Kidney (tissue), 14 donors: ENCODE results near the gene NLGN2. TPM values are rescaled to one million over a fixed set of nuclear protein-coding genes. Genes with fewer than 3 reads are reported as not detected.
A peak's percentile ranks its signal among the peaks of the same experiment; 100 is the strongest.

Experiments
- DNase-seq, 5 donors: peaks; one replicate each; pipeline ENCODE4 v3.0.0-alpha.2; 2013 to 2020
- FAIRE-seq: peaks from 2 replicates; lab custom pipeline; 2012; peaks lifted over from hg19 to GRCh38; lab: Jason Lieb, UNC
- H3K27ac ChIP-seq, 2 donors: one replicate each; pipeline ENCODE4 v1.7.0; 2013; ENCODE audit warnings: low read depth in 2 of 2, low read length in 2 of 2, inconsistent platforms in 1 of 2
- H3K27me3 ChIP-seq: one replicate; pipeline ENCODE4 v1.7.1; 2013; ENCODE audit warnings: low read length, inconsistent platforms; ENCODE audit not compliant: control insufficient read depth, insufficient read depth
- H3K36me3 ChIP-seq, 3 donors: one replicate each; pipeline versions ENCODE4 v1.7.0 to v1.7.1; 2013; ENCODE audit warnings: low read length in 3 of 3, control low read depth in 1 of 3, inconsistent platforms in 1 of 3; ENCODE audit not compliant: insufficient read depth in 3 of 3, control insufficient read depth in 2 of 3
- H3K4me1 ChIP-seq, 3 donors: one replicate each; pipeline versions ENCODE4 v1.7.0 to v1.7.1; 2013; ENCODE audit warnings: low read length in 3 of 3, inconsistent platforms in 1 of 3, low read depth in 1 of 3; ENCODE audit not compliant: control insufficient read depth in 2 of 3, insufficient read depth in 2 of 3
- H3K4me3 ChIP-seq, 3 donors: one replicate each; pipeline versions ENCODE4 v1.7.0 to v1.8.1; 2013; ENCODE audit warnings: low read length in 3 of 3, control low read depth in 1 of 3, inconsistent platforms in 1 of 3
- H3K9ac ChIP-seq, 3 donors: one replicate each; pipeline versions ENCODE4 v1.7.0 to v1.7.1; 2013; ENCODE audit warnings: low read length in 3 of 3, control low read depth in 1 of 3, inconsistent platforms in 1 of 3
- H3K9me3 ChIP-seq, 3 donors: one replicate each; pipeline versions ENCODE4 v1.7.0 to v1.7.1; 2013; ENCODE audit warnings: low read length in 3 of 3, control low read depth in 1 of 3, inconsistent platforms in 1 of 3; ENCODE audit not compliant: control insufficient read depth in 2 of 3, insufficient read depth in 1 of 3
- intact Hi-C: fragments of 100-400 bp; cut with DNase I; formaldehyde crosslinking; loops from one replicate; pipeline ENCODE4 v1.11.1; 2022
- polyA plus RNA-seq: library from polyadenylated mRNA; stranded (reverse); fragments of 350-450 nt; fragmentation: Illumina TruSeq; extraction: RNeasy Lipid Tissue Mini Kit (QIAGEN cat#74804); gene quantifications from one replicate; pipeline ENCODE4 v1.2.3, GENCODE V29; 2014; ENCODE audit warnings: low read depth, low replicate concordance; ENCODE audit not compliant: insufficient read depth
- total RNA-seq: library from RNA; stranded (reverse); fragmentation: NEBNext Ultra II Directional; extraction: Animal tissue kit (Norgen Biotek cat#: 25700); gene quantifications from one replicate; pipeline ENCODE4 v1.2.1, GENCODE V29; 2021
- TF ChIP-seq, protein P1 (sequence below): IDR thresholded peaks from 3 replicates; pipeline ENCODE4 v1.5.1; 2012; ENCODE audit warnings: mild to moderate bottlenecking, moderate library complexity, borderline replicate concordance; ENCODE audit not compliant: insufficient read depth; ENCODE audit errors: extremely low read depth
- donor health status: control.
- donor health status: control.
- donor health status: control.
- donor health status: control.
- donor health status: control.
- donor health status: DM: yes; HTN: yes; CAD: no.
- donor health status: Normal renal cell carcinoma (clear cell type).

The NLGN2 gene
- total and polyA plus RNA-seq, 2 donors from 2014 or later: 7.3 to 23.4 TPM

DNA sequence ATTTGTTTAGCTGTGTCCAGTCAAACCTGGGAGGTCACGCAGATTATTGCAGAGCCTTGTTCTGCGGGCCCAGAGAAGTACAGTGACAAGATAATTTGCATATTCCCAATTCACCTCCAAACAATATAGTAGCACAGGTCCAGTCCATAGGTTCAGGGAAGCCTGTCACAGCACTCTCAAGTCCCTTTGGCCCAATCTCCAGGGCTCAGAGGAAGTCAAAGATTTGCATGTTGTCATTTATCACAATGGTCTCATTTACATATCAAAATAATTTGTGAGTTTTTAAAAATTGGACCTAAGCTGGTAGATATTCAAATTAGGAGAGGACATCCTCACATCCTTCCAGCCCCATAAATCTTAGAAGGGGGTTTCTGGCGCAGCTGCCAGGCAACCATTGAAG, 59.9 kb downstream of the NLGN2 start:
- no peak for DNase-seq
- peak overlapping the region; percentile 55 to 65 for H3K27ac ChIP-seq

DNA sequence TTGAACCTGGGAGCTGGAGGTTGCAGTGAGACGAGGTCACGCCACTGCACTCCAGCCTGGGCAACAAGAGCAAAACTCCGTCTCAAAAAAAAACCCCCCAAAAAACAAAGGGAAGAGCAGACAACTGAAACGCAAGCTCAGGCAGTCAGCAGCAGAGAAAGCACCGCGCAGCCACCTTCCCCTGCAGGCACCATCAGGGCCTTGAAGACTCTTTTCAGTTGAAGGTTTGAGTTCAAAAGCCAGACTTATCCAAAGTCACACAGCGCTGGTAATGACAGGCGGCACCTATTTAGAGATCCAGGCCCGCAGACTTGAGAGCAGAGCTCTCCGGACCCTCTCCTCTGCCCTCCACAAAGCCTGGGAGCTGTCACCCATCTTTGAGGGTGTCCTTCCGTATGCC, 60.6 kb downstream of the NLGN2 start:
- no peak for FAIRE-seq
- Histone ChIP-seq H3K36me3 (peaks cover 0 to 6% (median 5%) of the 10 kb centered on the region in 3 donors), H3K4me3 (no peak overlapping the region), H3K9ac (no peak overlapping the region), H3K27me3 (no peaks in the 10 kb centered on the region), H3K9me3 (no peaks in the 10 kb centered on the region), H3K27ac (no peak overlapping the region), H3K4me1 (peaks cover 0 to 6% (median 4%) of the 10 kb centered on the region in 3 donors)
- DNase-seq: no peak
- TF ChIP-seq, protein P1, sequence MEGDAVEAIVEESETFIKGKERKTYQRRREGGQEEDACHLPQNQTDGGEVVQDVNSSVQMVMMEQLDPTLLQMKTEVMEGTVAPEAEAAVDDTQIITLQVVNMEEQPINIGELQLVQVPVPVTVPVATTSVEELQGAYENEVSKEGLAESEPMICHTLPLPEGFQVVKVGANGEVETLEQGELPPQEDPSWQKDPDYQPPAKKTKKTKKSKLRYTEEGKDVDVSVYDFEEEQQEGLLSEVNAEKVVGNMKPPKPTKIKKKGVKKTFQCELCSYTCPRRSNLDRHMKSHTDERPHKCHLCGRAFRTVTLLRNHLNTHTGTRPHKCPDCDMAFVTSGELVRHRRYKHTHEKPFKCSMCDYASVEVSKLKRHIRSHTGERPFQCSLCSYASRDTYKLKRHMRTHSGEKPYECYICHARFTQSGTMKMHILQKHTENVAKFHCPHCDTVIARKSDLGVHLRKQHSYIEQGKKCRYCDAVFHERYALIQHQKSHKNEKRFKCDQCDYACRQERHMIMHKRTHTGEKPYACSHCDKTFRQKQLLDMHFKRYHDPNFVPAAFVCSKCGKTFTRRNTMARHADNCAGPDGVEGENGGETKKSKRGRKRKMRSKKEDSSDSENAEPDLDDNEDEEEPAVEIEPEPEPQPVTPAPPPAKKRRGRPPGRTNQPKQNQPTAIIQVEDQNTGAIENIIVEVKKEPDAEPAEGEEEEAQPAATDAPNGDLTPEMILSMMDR: no peak
- intact Hi-C loops: no loop called here

More for the DNA sequence above, 59.9 kb downstream of the NLGN2 start:
- no peak overlapping the region for H3K4me3 ChIP-seq
- peaks cover 0 to 6% (median 4%) of the 10 kb centered on the region in 3 donors for H3K4me1 ChIP-seq
- TF ChIP-seq, protein P1: no peak
- no peak for FAIRE-seq
- no peaks in the 10 kb centered on the region for H3K9me3 ChIP-seq
- no peak overlapping the region for H3K9ac ChIP-seq
- intact Hi-C loops: no loop called here
- peaks cover 0 to 9% (median 5%) of the 10 kb centered on the region in 3 donors for H3K36me3 ChIP-seq
- no peaks in the 10 kb centered on the region for H3K27me3 ChIP-seq

DNA sequence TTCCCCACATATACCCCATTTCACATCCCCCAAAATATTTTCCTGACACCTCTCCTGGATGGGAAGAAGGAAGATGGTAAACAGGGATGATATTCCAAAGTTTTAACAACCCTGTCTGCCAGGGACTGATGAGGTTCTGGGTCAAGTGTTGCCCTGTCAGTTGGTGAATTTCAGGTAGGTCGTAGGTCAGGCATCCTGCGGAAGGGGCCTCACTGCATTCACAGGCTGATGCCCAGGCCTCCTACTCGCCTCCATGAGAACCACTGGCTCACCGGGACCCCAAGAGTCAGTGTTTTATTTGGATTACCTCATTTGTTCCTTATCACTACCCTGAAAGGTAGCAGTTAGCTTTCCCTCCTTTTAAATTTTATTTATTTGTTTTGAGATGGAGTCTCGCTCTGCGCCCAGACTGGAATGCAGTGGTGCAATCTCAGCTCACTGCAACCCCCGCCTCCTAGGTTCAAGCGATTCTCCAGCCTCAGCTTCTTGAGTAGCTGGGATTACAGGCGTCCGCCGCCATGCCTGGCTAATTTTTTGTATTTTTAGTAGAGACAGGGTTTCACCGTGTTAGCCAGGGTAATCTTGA, 61.3 kb downstream of the NLGN2 start:
- no peak overlapping the region for H3K9ac ChIP-seq
- H3K9me3 ChIP-seq: no peaks in the 10 kb centered on the region
- TF ChIP-seq, protein P1: no peak
- peaks cover 0 to 6% (median 4%) of the 10 kb centered on the region in 3 donors for H3K4me1 ChIP-seq
- no peak overlapping the region for H3K4me3 ChIP-seq
- DNase-seq: peak; percentile 43 to 83 (median 69)
- peaks cover 0 to 5% (median 2%) of the 10 kb centered on the region in 3 donors for H3K36me3 ChIP-seq
- intact Hi-C loops: no loop called here
- H3K27me3 ChIP-seq: no peaks in the 10 kb centered on the region
- no peak overlapping the region for H3K27ac ChIP-seq
- FAIRE-seq: no peak

Other genes with a start within 250 kb of the NLGN2 start
Only the 30 nearest of the 39 such genes appear.
- 35.8 TPM for gene DVL2, start 173.3 kb upstream of the NLGN2 start, total RNA-seq
- 18.0 TPM for gene DVL2, start 173.3 kb upstream of the NLGN2 start, polyA plus RNA-seq
- gene PHF23, start 168.4 kb upstream of the NLGN2 start, total RNA-seq: 28.1 TPM
- gene PHF23, start 168.4 kb upstream of the NLGN2 start, polyA plus RNA-seq: 48.5 TPM
- 477 TPM for gene GABARAP, start 165.4 kb upstream of the NLGN2 start, total RNA-seq
- gene GABARAP, start 165.4 kb upstream of the NLGN2 start, polyA plus RNA-seq: 1,483 TPM
- 113 TPM for gene CTDNEP1, start 156.1 kb upstream of the NLGN2 start, total RNA-seq
- 124 TPM for gene CTDNEP1, start 156.1 kb upstream of the NLGN2 start, polyA plus RNA-seq
- gene ELP5, start 155.6 kb upstream of the NLGN2 start, total RNA-seq: 41.9 TPM
- 110 TPM for gene ELP5, start 155.6 kb upstream of the NLGN2 start, polyA plus RNA-seq
- 233 TPM for gene CLDN7, start 145.4 kb upstream of the NLGN2 start, total RNA-seq
- 119 TPM for gene CLDN7, start 145.4 kb upstream of the NLGN2 start, polyA plus RNA-seq
- 4.2 TPM for gene SLC2A4, start 126.1 kb upstream of the NLGN2 start, total RNA-seq
- 2.8 TPM for gene SLC2A4, start 126.1 kb upstream of the NLGN2 start, polyA plus RNA-seq
- gene YBX2, start 113.2 kb upstream of the NLGN2 start, total RNA-seq: 1.3 TPM
- 3.3 TPM for gene YBX2, start 113.2 kb upstream of the NLGN2 start, polyA plus RNA-seq
- gene EIF5A, start 100.2 kb upstream of the NLGN2 start, total RNA-seq: 306 TPM
- 434 TPM for gene EIF5A, start 100.2 kb upstream of the NLGN2 start, polyA plus RNA-seq
- gene GPS2, start 92.5 kb upstream of the NLGN2 start, total RNA-seq: 67.0 TPM
- 101 TPM for gene GPS2, start 92.5 kb upstream of the NLGN2 start, polyA plus RNA-seq
- 44.7 TPM for gene NEURL4, start 78.5 kb upstream of the NLGN2 start, total RNA-seq
- 21.2 TPM for gene NEURL4, start 78.5 kb upstream of the NLGN2 start, polyA plus RNA-seq
- gene ACAP1, start 71.3 kb upstream of the NLGN2 start, total RNA-seq: 26.0 TPM
- gene ACAP1, start 71.3 kb upstream of the NLGN2 start, polyA plus RNA-seq: 9.9 TPM
- gene KCTD11, start 55.7 kb upstream of the NLGN2 start, total RNA-seq: 14.4 TPM
- gene KCTD11, start 55.7 kb upstream of the NLGN2 start, polyA plus RNA-seq: 7.2 TPM
- gene TMEM95, start 52.7 kb upstream of the NLGN2 start, total RNA-seq: not detected
- not detected for gene TMEM95, start 52.7 kb upstream of the NLGN2 start, polyA plus RNA-seq
- gene TNK1, start 26.8 kb upstream of the NLGN2 start, total RNA-seq: 9.3 TPM
- gene TNK1, start 26.8 kb upstream of the NLGN2 start, polyA plus RNA-seq: 7.6 TPM
- gene PLSCR3, start 13.3 kb upstream of the NLGN2 start, total RNA-seq: 35.0 TPM
- gene PLSCR3, start 13.3 kb upstream of the NLGN2 start, polyA plus RNA-seq: 26.4 TPM
- gene TMEM256, start 3.7 kb upstream of the NLGN2 start, total RNA-seq: 55.8 TPM
- 389 TPM for gene TMEM256, start 3.7 kb upstream of the NLGN2 start, polyA plus RNA-seq
- not detected for gene SPEM1, start 12.5 kb downstream of the NLGN2 start, total RNA-seq
- not detected for gene SPEM1, start 12.5 kb downstream of the NLGN2 start, polyA plus RNA-seq
- not detected for gene SPEM2, start 17.8 kb downstream of the NLGN2 start, total RNA-seq
- not detected for gene SPEM2, start 17.8 kb downstream of the NLGN2 start, polyA plus RNA-seq
- gene SPEM3, start 21.0 kb downstream of the NLGN2 start, total RNA-seq: not detected
- gene SPEM3, start 21.0 kb downstream of the NLGN2 start, polyA plus RNA-seq: not detected
- gene TMEM102, start 27.6 kb downstream of the NLGN2 start, total RNA-seq: 10.0 TPM
- 10.0 TPM for gene TMEM102, start 27.6 kb downstream of the NLGN2 start, polyA plus RNA-seq
- 1.4 TPM for gene FGF11, start 31.7 kb downstream of the NLGN2 start, total RNA-seq
- gene FGF11, start 31.7 kb downstream of the NLGN2 start, polyA plus RNA-seq: 7.7 TPM
- gene CHRNB1, start 37.2 kb downstream of the NLGN2 start, total RNA-seq: 11.9 TPM
- 19.3 TPM for gene CHRNB1, start 37.2 kb downstream of the NLGN2 start, polyA plus RNA-seq
- 64.8 TPM for gene ZBTB4, start 71.8 kb downstream of the NLGN2 start, total RNA-seq
- 23.2 TPM for gene ZBTB4, start 71.8 kb downstream of the NLGN2 start, polyA plus RNA-seq
- gene SLC35G6, start 73.6 kb downstream of the NLGN2 start, total RNA-seq: not detected
- gene SLC35G6, start 73.6 kb downstream of the NLGN2 start, polyA plus RNA-seq: not detected
- 133 TPM for gene POLR2A, start 76.5 kb downstream of the NLGN2 start, total RNA-seq
- gene POLR2A, start 76.5 kb downstream of the NLGN2 start, polyA plus RNA-seq: 18.6 TPM
- 48.0 TPM for gene TNFSF12, start 141.2 kb downstream of the NLGN2 start, total RNA-seq
- gene TNFSF12, start 141.2 kb downstream of the NLGN2 start, polyA plus RNA-seq: 61.8 TPM
- gene TNFSF13, start 150.9 kb downstream of the NLGN2 start, total RNA-seq: 99.2 TPM
- gene TNFSF13, start 150.9 kb downstream of the NLGN2 start, polyA plus RNA-seq: 68.6 TPM
- gene SENP3, start 154.1 kb downstream of the NLGN2 start, total RNA-seq: 43.5 TPM
- 50.3 TPM for gene SENP3, start 154.1 kb downstream of the NLGN2 start, polyA plus RNA-seq
- 92.6 TPM for gene CD68, start 171.8 kb downstream of the NLGN2 start, total RNA-seq
- gene CD68, start 171.8 kb downstream of the NLGN2 start, polyA plus RNA-seq: 38.3 TPM